Stomach (tissue), 19 donors: ENCODE measurements around the gene RFX6. TPM values are rescaled to one million over a fixed set of nuclear protein-coding genes. Genes with fewer than 3 reads are reported as not detected.
"Not testable (repeated sequence)": the region's sequence is repeated elsewhere in the genome, so short reads cannot be mapped to it uniquely, and the experiment has no call there.

Source experiments
- DNase-seq, 2 donors: peaks; one replicate each; pipeline versions ENCODE4 v3.0.0 to v3.0.0-alpha.2; 2013 to 2019
- H3K27ac ChIP-seq, 5 donors: fragments of 200-600 bp in 4 of 5; sonication (generic) in 4 of 5; one replicate each; pipeline ENCODE4 v1.5.1; 2013 to 2019; ENCODE audit warnings: mild to moderate bottlenecking in 1 of 5, moderate library complexity in 1 of 5
- H3K27me3 ChIP-seq, 3 donors: fragments of 200-600 bp; sonication (generic); one replicate each; pipeline ENCODE4 v1.5.1; 2017 to 2019; ENCODE audit warnings: mixed run types in 1 of 3
- H3K36me3 ChIP-seq, 4 donors: fragments of 200-600 bp; sonication (generic); 1 replicate in 3 of 4; 2 replicates in 1 of 4; pipeline ENCODE4 v1.5.1; 2016 to 2019
- H3K4me1 ChIP-seq, 4 donors: fragments of 200-600 bp; sonication (generic); one replicate each; pipeline ENCODE4 v1.5.1; 2016 to 2019
- H3K4me3 ChIP-seq, 4 donors: fragments of 200-600 bp; sonication (generic) in 3 of 4; one replicate each; pipeline ENCODE4 v1.5.1; 2016 to 2019; ENCODE audit warnings: mild to moderate bottlenecking in 1 of 4
- H3K9me3 ChIP-seq, 4 donors: fragments of 200-600 bp; sonication (generic); one replicate each; pipeline ENCODE4 v1.5.1; 2016 to 2019
- CTCF ChIP-seq, 7 experiments: fragments of 450-650 bp in 4 of 7; fragments of 200-600 bp in 3 of 7; sonication (generic) in 3 of 7; IDR thresholded peaks; one replicate each; pipeline ENCODE4 v1.5.1; 2016 to 2019; ENCODE audit warnings: antibody characterized with exemption in 7 of 7, control low read depth in 2 of 7, mild to moderate bottlenecking in 1 of 7
- EP300 ChIP-seq: sonication (generic); formaldehyde crosslinking; IDR thresholded peaks from one replicate; pipeline ENCODE4 v1.6.1; 2017; ENCODE audit warnings: antibody characterized with exemption
- POLR2A ChIP-seq, 4 donors: fragments of 450-650 bp; IDR thresholded peaks; one replicate each; pipeline ENCODE4 v1.6.1; 2016; ENCODE audit warnings: antibody characterized with exemption in 4 of 4, control low read depth in 2 of 4, mild to moderate bottlenecking in 1 of 4, moderate library complexity in 1 of 4
- POLR2AphosphoS5 ChIP-seq, 3 donors: sonication (generic); formaldehyde crosslinking; IDR thresholded peaks; one replicate each; pipeline ENCODE4 v1.6.1; 2016; ENCODE audit warnings: antibody characterized with exemption in 3 of 3
- WGBS, 5 donors: extraction: QIAGEN DNeasy Blood & Tissue Kit in 3 of 5; methylation state at CpG; one replicate each; pipeline versions ENCODE4 v1.1.5 to v1.1.7; 2013 to 2018; 5-methylcytosine and 5-hydroxymethylcytosine counted together
- intact Hi-C: fragments of 100-400 bp; cut with DNase I; formaldehyde crosslinking; loops from one replicate; pipeline ENCODE4 v1.15.1; 2023; ENCODE audit warnings: low total_unique reads
- long read RNA-seq, 10 donors: transcript quantifications; one replicate each; lab custom pipeline, GENCODE V29; 2026
- polyA plus RNA-seq, 3 donors: library from polyadenylated mRNA; stranded (reverse); fragments of 200-250 nt; gene quantifications; one replicate each; pipeline ENCODE4 v1.2.3, GENCODE V29; 2013
- total RNA-seq, 5 donors: library from RNA; depleted of rRNA; stranded (reverse); fragments of >200 nt; gene quantifications; one replicate each; pipeline versions ENCODE4 v1.1.0 to v1.2.3, GENCODE V29; 2014 to 2016
- donor health status: healthy with polysubstance abuse.
- donor health status: Bipolar disorder and iron deficiency.
- donor health status: healthy.

RFX6 gene
- total RNA-seq (1 to 10 TPM in 3 of 5 donors, not detected in 2; 1.3 to 2.9 (median 1.7) TPM), polyA plus RNA-seq (1 to 10 TPM in 2 of 3 donors, under 1 TPM in 1; 0.55 to 2.3 (median 1.6) TPM)
- long read RNA-seq, donor 1 = 0 reads
- long read RNA-seq, donor 2 = 0 reads
- long read RNA-seq, donor 3 = 0 reads
- long read RNA-seq, donor 4 = 0 reads
- long read RNA-seq, donor 5 = 0 reads
- long read RNA-seq, donor 6 = 0 reads
- long read RNA-seq, donor 7 = 0 reads
- long read RNA-seq, donor 8 = 0 reads
- long read RNA-seq, donor 9 = 0 reads
- long read RNA-seq, donor 10 = 0 reads

GRCh38 chr6:116876635-116877611 is at the start of gene RFX6:
RFX6 (plus strand) TSS chr6:116877242; CDS start chr6:116877276, 34 bp downstream.
- peak within 1 kb of the TSS in 2 of 5 donors; percentile 4 to 13 for H3K27ac ChIP-seq
- H3K27me3 ChIP-seq = peaks cover 0 to 43% (median 37%) of the 10 kb centered on the region in 3 donors
- DNase-seq = peak; percentile 28 to 55
- WGBS, 5 donors = 2 to 5% (median 2%) methylated on average over 43 to 73 of the region's 73 CpGs
- peaks cover 11 to 17% (median 15%) of the 10 kb centered on the region in 4 donors for H3K4me1 ChIP-seq
- intact Hi-C loops = no loop called here
- TF ChIP-seq EP300 (no peak), POLR2A (IDR thresholded peaks at IDR 0.05) (no peak), CTCF (IDR thresholded peaks at IDR 0.05) (no peak), POLR2AphosphoS5 (IDR thresholded peaks at IDR 0.05) (no peak)
- no peaks in the 10 kb centered on the region for H3K36me3 ChIP-seq
- H3K9me3 ChIP-seq = peaks cover 0 to 9% (median 3%) of the 10 kb centered on the region in 4 donors
- H3K4me3 ChIP-seq = peak within 1 kb of the TSS; percentile 37 to 49 (median 47)

GRCh38 chr6:116827561-116828240 is 49.3 kb upstream of the RFX6 start:
- H3K36me3 ChIP-seq = no peaks in the 10 kb centered on the region
- WGBS, 5 donors = 41 to 49% (median 44%) methylated on average over 2 of the region's 2 CpGs
- peaks cover 0 to 11% (median 6%) of the 10 kb centered on the region in 4 donors for H3K9me3 ChIP-seq
- DNase-seq = no peak
- no peak overlapping the region for H3K27ac ChIP-seq
- intact Hi-C loops = no loop called here
- H3K27me3 ChIP-seq = no peaks in the 10 kb centered on the region
- no peaks in the 10 kb centered on the region for H3K4me1 ChIP-seq
- H3K4me3 ChIP-seq = no peak overlapping the region
- no peak for TF ChIP-seq POLR2AphosphoS5 (IDR thresholded peaks at IDR 0.05)
- TF ChIP-seq POLR2A (IDR thresholded peaks at IDR 0.05) = no peak
- TF ChIP-seq CTCF (IDR thresholded peaks at IDR 0.05) = no peak
- no peak for TF ChIP-seq EP300

GRCh38 chr6:116828983-116829382 is 48.1 kb upstream of the RFX6 start, which contains the start of gene GPRC6A:
GPRC6A (minus strand) TSS chr6:116829083; CDS start chr6:116829013, 70 bp downstream.
- WGBS, 5 donors = 40 to 55% (median 53%) methylated on average over 2 of the region's 2 CpGs
- H3K4me1 ChIP-seq = no peaks in the 10 kb centered on the region
- intact Hi-C loops = no loop called here
- DNase-seq = no peak
- H3K4me3 ChIP-seq = no peak within 1 kb of the TSS
- no peaks in the 10 kb centered on the region for H3K36me3 ChIP-seq
- no peaks in the 10 kb centered on the region for H3K9me3 ChIP-seq
- H3K27ac ChIP-seq = no peak within 1 kb of the TSS
- TF ChIP-seq EP300 (no peak), CTCF (IDR thresholded peaks at IDR 0.05) (no peak), POLR2A (IDR thresholded peaks at IDR 0.05) (no peak), POLR2AphosphoS5 (IDR thresholded peaks at IDR 0.05) (no peak)
- H3K27me3 ChIP-seq = no peaks in the 10 kb centered on the region

GRCh38 chr6:116834526-116834925 is 42.5 kb upstream of the RFX6 start:
- intact Hi-C loops = not testable (repeated sequence)
- 91 to 99% (median 97%) methylated on average over 2 of the region's 2 CpGs for WGBS, 5 donors

More at GRCh38 chr6:116834526-116834925, 42.5 kb upstream of the RFX6 start:
- not testable (repeated sequence) for H3K4me1 ChIP-seq, H3K36me3 ChIP-seq, H3K27ac ChIP-seq, DNase-seq, H3K9me3 ChIP-seq, H3K4me3 ChIP-seq, H3K27me3 ChIP-seq
